K562 (cell line): ENCODE data around the gene LITAF. TPM values are rescaled to one million over a fixed set of nuclear protein-coding genes. Genes with fewer than 3 reads are reported as not detected.

Experiments
- ATAC-seq: fragments of 200-7000 bp; cut with Tn5 transposase; 3 replicates; pipeline ENCODE4 v1.9.1; 2020; ENCODE audit warnings: moderate library complexity
- BruUV-seq: library from RNA; stranded (reverse); fragments of 400-500 nt; replicated peaks from 2 replicates; lab custom pipeline; 2021; lab: Mats Ljungman, UMichigan
- CTCF ChIA-PET: fragments of 300-600 bp; formaldehyde crosslinking; extraction: SDS; loops from one replicate; lab custom pipeline; 2021; ENCODE audit warnings: low intra/inter-chr PET ratio; lab: Yijun Ruan, JAX
- POLR2A ChIA-PET: fragments of 300-600, 350-650 bp; sonication (Branson Sonifier 250); formaldehyde crosslinking; extraction: SDS; loops from one replicate; lab custom pipeline; 2021; ENCODE audit warnings: antibody characterized with exemption, inconsistent platforms; lab: Yijun Ruan, JAX
- DNase-seq, 4 experiments: peaks; one replicate each; pipeline versions ENCODE4 v3.0.0 to v3.0.0-alpha.2; 2011 to 2018; ENCODE audit warnings: low spot score in 3 of 4, mixed read lengths in 3 of 4; ENCODE audit errors: extremely low read depth in 1 of 4
- FAIRE-seq: peaks from 2 replicates; lab custom pipeline; 2011; peaks lifted over from hg19 to GRCh38; lab: Jason Lieb, UNC
- H2AFZ ChIP-seq: 2 replicates; pipeline ENCODE4 v1.6.0; 2011; ENCODE audit warnings: low read depth, low read length, control low read depth, inconsistent platforms
- H3K27ac ChIP-seq: fragments of 200-600 bp; 3 replicates; pipeline ENCODE4 v1.8.0; 2011; ENCODE audit warnings: low read depth, mild to moderate bottlenecking, control low read depth, inconsistent platforms, low read length, moderate library complexity, mixed read lengths; ENCODE audit errors: extremely low read depth
- H3K27me3 ChIP-seq, 2 experiments: fragments of 300-600 bp in 1 of 2; 2 replicates in 1 of 2; 3 replicates in 1 of 2; pipeline versions ENCODE4 v1.6.0 to v1.8.0; 2011; ENCODE audit warnings: inconsistent platforms in 2 of 2, low read length in 2 of 2, mild to moderate bottlenecking in 1 of 2, mixed read lengths in 1 of 2, moderate library complexity in 1 of 2; ENCODE audit not compliant: control insufficient read depth in 2 of 2, insufficient read depth in 2 of 2
- H3K36me3 ChIP-seq: fragments of 300-600 bp; 3 replicates; pipeline ENCODE4 v1.8.0; 2011; ENCODE audit warnings: mild to moderate bottlenecking, low read length, inconsistent platforms; ENCODE audit not compliant: control insufficient read depth, insufficient read depth
- H3K4me1 ChIP-seq, 2 experiments: fragments of 200-600 bp in 1 of 2; replicated peaks in 1 of 2; 2 replicates in 1 of 2; 3 replicates in 1 of 2; pipeline versions ENCODE4 v1.5.1 to v1.8.0; 2011; ENCODE audit warnings: inconsistent platforms in 2 of 2, low read length in 2 of 2, mild to moderate bottlenecking in 1 of 2, mixed read lengths in 1 of 2, moderate library complexity in 1 of 2; ENCODE audit not compliant: control insufficient read depth in 2 of 2, insufficient read depth in 2 of 2
- H3K4me2 ChIP-seq: 2 replicates; pipeline ENCODE4 v1.6.1; 2011; ENCODE audit warnings: low read length, control low read depth, inconsistent platforms, mixed read lengths; ENCODE audit not compliant: insufficient read depth
- H3K4me3 ChIP-seq: fragments of 200-600 bp; sonication (generic), shearing (Covaris generic); 2 replicates; pipeline ENCODE4 v1.5.1; 2016; ENCODE audit warnings: control low read depth, inconsistent platforms
- H3K79me2 ChIP-seq: fragments of 200-600 bp; 3 replicates; pipeline ENCODE4 v1.8.0; 2011; ENCODE audit warnings: low read length, inconsistent platforms; ENCODE audit not compliant: control insufficient read depth, insufficient read depth
- H3K9ac ChIP-seq, 2 experiments: 2 replicates each; pipeline versions ENCODE4 v1.6.0 to v1.6.1; 2011; ENCODE audit warnings: low read depth in 2 of 2, low read length in 2 of 2, control low read depth in 1 of 2, inconsistent platforms in 1 of 2, mild to moderate bottlenecking in 1 of 2, mixed read lengths in 1 of 2; ENCODE audit not compliant: insufficient read depth in 1 of 2
- H3K9me1 ChIP-seq: one replicate; pipeline ENCODE4 v1.6.0; 2011; ENCODE audit warnings: inconsistent platforms, mild to moderate bottlenecking, low read length, moderate library complexity; ENCODE audit not compliant: control insufficient read depth, insufficient read depth
- H3K9me3 ChIP-seq: replicated peaks from 2 replicates; pipeline ENCODE4 v1.5.1; 2011; ENCODE audit warnings: low read depth, low read length, inconsistent platforms; ENCODE audit not compliant: control insufficient read depth, insufficient read depth
- H4K20me1 ChIP-seq: replicated peaks from 2 replicates; pipeline ENCODE4 v1.6.1; 2011; ENCODE audit warnings: low read length, inconsistent platforms, mixed read lengths; ENCODE audit not compliant: control insufficient read depth, insufficient read depth
- BCOR ChIP-seq: fragments of 450-650 bp; IDR thresholded peaks from 2 replicates; pipeline ENCODE4 v1.6.1; 2016
- CBX1 ChIP-seq: sonication (generic); IDR thresholded peaks from 2 replicates; pipeline ENCODE4 v1.6.1; 2016; ENCODE audit warnings: antibody characterized with exemption, low read depth, mild to moderate bottlenecking
- E2F1 ChIP-seq: sonication (generic); formaldehyde crosslinking; IDR thresholded peaks from 2 replicates; pipeline ENCODE4 v1.8.1; 2023; ENCODE audit warnings: mild to moderate bottlenecking, missing genetic modification reagents, moderate library complexity
- ETV5 ChIP-seq: sonication (generic); formaldehyde crosslinking; IDR thresholded peaks from 2 replicates; pipeline ENCODE4 v1.4.0; 2020; ENCODE audit warnings: low read depth, mild to moderate bottlenecking, missing genetic modification reagents
- HBP1 ChIP-seq: fragments of 450-650 bp; formaldehyde crosslinking; IDR thresholded peaks from 2 replicates; pipeline ENCODE4 v1.4.0; 2022; ENCODE audit warnings: missing genetic modification characterization
- HES1 ChIP-seq: fragments of 450-650 bp; IDR thresholded peaks from 2 replicates; pipeline ENCODE4 v1.6.1; 2016; ENCODE audit warnings: low read depth, mild to moderate bottlenecking, moderate library complexity
- HEY1 ChIP-seq: fragments of 250-450 bp; sonication (Bioruptor Pico); IDR thresholded peaks from 2 replicates; pipeline ENCODE4 v1.5.0; 2020; ENCODE audit warnings: mild to moderate bottlenecking, moderate library complexity, borderline replicate concordance
- HSF4 ChIP-seq: fragments of 250-450 bp; sonication (Bioruptor Pico); IDR thresholded peaks from 2 replicates; pipeline ENCODE4 v2.1.2; 2022; ENCODE audit warnings: mild to moderate bottlenecking, moderate library complexity, borderline replicate concordance
- KLF1 ChIP-seq: fragments of 450-650 bp; IDR thresholded peaks from 2 replicates; pipeline ENCODE4 v1.6.1; 2016; ENCODE audit warnings: missing genetic modification characterization, missing compliant biosample characterization
- MYC ChIP-seq, 2 experiments: fragments of 250-450 bp in 1 of 2; sonication (Bioruptor Pico) in 1 of 2; IDR thresholded peaks; 2 replicates each; pipeline versions ENCODE4 v1.5.1 to v1.6.1; 2012 to 2021; ENCODE audit warnings: low read depth in 2 of 2, borderline replicate concordance in 1 of 2, improper control_type of control experiment in 1 of 2, low read length in 1 of 2, mild to moderate bottlenecking in 1 of 2, moderate library complexity in 1 of 2
- PHB2 ChIP-seq: fragments of 450-650 bp; IDR thresholded peaks from 2 replicates; pipeline ENCODE4 v1.6.1; 2017; ENCODE audit warnings: low read depth
- PTBP1 ChIP-seq: fragments of 200-400 bp; formaldehyde crosslinking; IDR thresholded peaks from 2 replicates; pipeline ENCODE4 v1.6.1; 2017; ENCODE audit warnings: low read depth, low read length
- RBM25 ChIP-seq: fragments of 200-400 bp; formaldehyde crosslinking; IDR thresholded peaks from 2 replicates; pipeline ENCODE4 v1.6.1; 2018; ENCODE audit warnings: low read length, low read depth, moderate library complexity; ENCODE audit not compliant: severe bottlenecking
- SMARCA5 ChIP-seq: fragments of 450-650 bp; IDR thresholded peaks from 2 replicates; pipeline ENCODE4 v1.6.1; 2016
- SRSF7 ChIP-seq: fragments of 200-400 bp; formaldehyde crosslinking; optimal IDR thresholded peaks from 2 replicates; pipeline ENCODE3; 2017; ENCODE audit warnings: mild to moderate bottlenecking, low read depth, low read length
- ZBTB33 ChIP-seq: sonication (generic); formaldehyde crosslinking; IDR thresholded peaks from 2 replicates; pipeline ENCODE4 v1.8.1; 2023; ENCODE audit warnings: mild to moderate bottlenecking, missing genetic modification reagents
- WGBS: fragments of 100-300 bp; shearing (Covaris generic); methylation state at CpG from one replicate; pipeline ENCODE4 v1.1.6; 2016; ENCODE audit warnings: low coverage, mixed read lengths; ENCODE audit not compliant: insufficient coverage; ENCODE audit errors: missing lambda C conversion rate; 5-methylcytosine and 5-hydroxymethylcytosine counted together
- in situ Hi-C: fragments of 300-500 bp; cut with MboI; formaldehyde crosslinking; loops from 4 replicates; pipeline ENCODE4 v1.15.0; 2018; ENCODE audit warnings: inconsistent platforms, mixed read lengths
- intact Hi-C: fragments of 100-400 bp; cut with micrococcal nuclease; formaldehyde crosslinking; loops from 2 replicates; pipeline ENCODE4 v1.14.2; 2022
- polyA plus RNA-seq, 8 experiments: library from polyadenylated mRNA; depleted of rRNA in 4 of 8; stranded (reverse) in 5 of 8; unstranded in 3 of 8; fragments of >200 nt; fragmentation: Nextera tagmentation in 2 of 8; fragmentation: Illumina TruSeq in 1 of 8; extraction: Ambion mirVana in 2 of 8; extraction: Trizol in 1 of 8; gene quantifications; 2 replicates each; pipeline versions ENCODE4 v1.2.1 to v1.2.3, GENCODE V29; 2011 to 2014; ENCODE audit warnings: inconsistent platforms in 1 of 8, missing spikeins in 1 of 8
- total RNA-seq, 7 experiments: library from RNA; depleted of rRNA in 6 of 7; stranded (reverse); fragments of >200 nt in 6 of 7; fragmentation: Illumina TruSeq in 2 of 7; extraction: Trizol in 2 of 7; gene quantifications; 2 replicates each; pipeline versions ENCODE4 v1.2.1 to v1.2.3, GENCODE V29; 2011 to 2021; ENCODE audit warnings: low replicate concordance in 1 of 7

Gene LITAF
- total and polyA plus RNA-seq, 9 of the 15 experiments (the other 6 are each of a cell fraction or from before 2014, with no cell fraction given): 4.1 to 17.8 (median 11.9) TPM

GRCh38 chr16:11597235-11598095 lies 10.7 kb upstream of the LITAF start:
- intact Hi-C loops (no loop called here), in situ Hi-C loops (no loop called here)
- peaks cover 0 to 16% of the 10 kb centered on the region in 2 experiments; a peak in 2 of 5 replicates for H3K27me3 ChIP-seq
- H2AFZ ChIP-seq: no peak overlapping the region
- no peaks in the 10 kb centered on the region for H4K20me1 ChIP-seq
- no peak overlapping the region for H3K27ac ChIP-seq
- WGBS: 54% methylated on average over 14 of the region's 14 CpGs
- POLR2A ChIA-PET: interaction anchor here (0.5 to 1.6 kb wide), 6 partner anchors 11 to 655 kb away, joined by 3 to 11 read pairs (median 3); partner anchors contain the start of genes DEXI and TNP2
- H3K9ac ChIP-seq: no peak overlapping the region
- no peaks in the 10 kb centered on the region for H3K36me3 ChIP-seq
- no peak overlapping the region for H3K4me3 ChIP-seq
- no peaks in the 10 kb centered on the region for H3K9me3 ChIP-seq
- no TSS peak for BruUV-seq
- DNase-seq: peak in 1 of 4 experiments; percentile 26
- peak; percentile 61 for ATAC-seq
- H3K4me1 ChIP-seq: no peaks in the 10 kb centered on the region; a peak in 2 of 5 replicates
- no peak overlapping the region for H3K4me2 ChIP-seq
- CTCF ChIA-PET: no interaction called here
- FAIRE-seq: peak; percentile 63
- no peaks in the 10 kb centered on the region for H3K9me1 ChIP-seq
- H3K79me2 ChIP-seq: no peaks in the 10 kb centered on the region
- no peak for TF ChIP-seq ETV5
- no peak for TF ChIP-seq PHB2
- TF ChIP-seq RBM25: peak; percentile 98
- peak; percentile 97 for TF ChIP-seq BCOR
- TF ChIP-seq CBX1: peak; percentile 76; the same call in 1 of the 2 replicates
- TF ChIP-seq SMARCA5: peak; percentile 92; the same call in 1 of the 2 replicates
- peak; percentile 90 for TF ChIP-seq PTBP1
- no peak for TF ChIP-seq SRSF7
- TF ChIP-seq MYC (IDR thresholded peaks at IDR 0.05; ENCODE audit: low read depth, low read length): no peak
- TF ChIP-seq MYC (CRISPR knock-in tag; IDR thresholded peaks at IDR 0.05; ENCODE audit: borderline replicate concordance, low read depth): no peak
- no peak for TF ChIP-seq HEY1
- TF ChIP-seq HES1: no peak
- peak; percentile 75; the same call in 1 of the 2 replicates for TF ChIP-seq KLF1 (tag)
- no peak for TF ChIP-seq HSF4 (CRISPR knock-in tag)
- TF ChIP-seq E2F1: no peak
- TF ChIP-seq ZBTB33 (CRISPR knock-in tag): peak; percentile 19; the same call in 1 of the 2 replicates
- TF ChIP-seq HBP1 (CRISPR knock-in tag): no peak
